ENCODE results near the gene ATG13.

ATG13 gene

DNA sequence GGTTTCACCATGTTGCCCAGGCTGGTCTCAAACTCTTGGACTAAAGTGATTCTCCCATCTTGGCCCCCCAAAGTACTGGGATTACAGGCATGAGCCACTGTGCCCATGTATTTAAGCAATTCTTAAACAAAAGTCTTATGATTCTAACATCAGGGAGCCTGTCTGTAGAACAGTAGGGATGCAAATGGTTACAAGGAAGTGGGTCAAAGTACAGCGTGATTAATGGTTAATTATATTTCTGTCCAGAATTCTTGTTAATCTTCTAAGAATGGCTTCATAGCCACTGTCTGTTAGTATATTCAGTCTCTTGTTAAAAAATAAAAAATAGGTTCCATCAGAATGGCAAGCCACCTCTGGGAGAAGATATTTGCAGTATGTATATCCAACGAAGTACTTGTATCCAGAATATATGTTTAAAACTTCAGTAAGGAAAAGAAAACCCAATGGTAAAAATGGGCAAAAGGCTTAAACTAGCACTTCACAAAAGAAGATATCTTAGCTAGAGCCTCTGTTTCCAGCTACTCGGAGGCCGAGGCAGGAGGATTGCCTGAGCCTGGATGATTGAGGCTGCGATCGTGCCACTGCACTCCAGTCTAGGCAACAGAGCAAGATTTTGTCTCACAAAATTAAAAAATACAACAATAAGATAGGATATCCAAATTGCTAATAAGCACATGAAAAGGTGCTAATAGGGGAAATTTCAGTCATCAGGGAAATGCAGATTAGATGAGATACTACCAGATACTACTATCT lies 22.9 kb downstream of the ATG13 start:
- CTCF ChIA-PET: interaction anchor here (0.6 kb wide), 1 partner anchor 19 kb away, joined by 3 read pairs; no protein-coding TSS in a partner anchor
- POLR2A ChIA-PET (ENCODE audit: low non-redundant PET): no interaction called here
- TF ChIP-seq, protein P1, sequence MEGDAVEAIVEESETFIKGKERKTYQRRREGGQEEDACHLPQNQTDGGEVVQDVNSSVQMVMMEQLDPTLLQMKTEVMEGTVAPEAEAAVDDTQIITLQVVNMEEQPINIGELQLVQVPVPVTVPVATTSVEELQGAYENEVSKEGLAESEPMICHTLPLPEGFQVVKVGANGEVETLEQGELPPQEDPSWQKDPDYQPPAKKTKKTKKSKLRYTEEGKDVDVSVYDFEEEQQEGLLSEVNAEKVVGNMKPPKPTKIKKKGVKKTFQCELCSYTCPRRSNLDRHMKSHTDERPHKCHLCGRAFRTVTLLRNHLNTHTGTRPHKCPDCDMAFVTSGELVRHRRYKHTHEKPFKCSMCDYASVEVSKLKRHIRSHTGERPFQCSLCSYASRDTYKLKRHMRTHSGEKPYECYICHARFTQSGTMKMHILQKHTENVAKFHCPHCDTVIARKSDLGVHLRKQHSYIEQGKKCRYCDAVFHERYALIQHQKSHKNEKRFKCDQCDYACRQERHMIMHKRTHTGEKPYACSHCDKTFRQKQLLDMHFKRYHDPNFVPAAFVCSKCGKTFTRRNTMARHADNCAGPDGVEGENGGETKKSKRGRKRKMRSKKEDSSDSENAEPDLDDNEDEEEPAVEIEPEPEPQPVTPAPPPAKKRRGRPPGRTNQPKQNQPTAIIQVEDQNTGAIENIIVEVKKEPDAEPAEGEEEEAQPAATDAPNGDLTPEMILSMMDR (conservative IDR thresholded peaks at IDR 0.05; ENCODE audit: low read depth): no peak
- DNase-seq (ENCODE audit: low spot score): no peak
- no peak overlapping the region for H3K27ac ChIP-seq

DNA sequence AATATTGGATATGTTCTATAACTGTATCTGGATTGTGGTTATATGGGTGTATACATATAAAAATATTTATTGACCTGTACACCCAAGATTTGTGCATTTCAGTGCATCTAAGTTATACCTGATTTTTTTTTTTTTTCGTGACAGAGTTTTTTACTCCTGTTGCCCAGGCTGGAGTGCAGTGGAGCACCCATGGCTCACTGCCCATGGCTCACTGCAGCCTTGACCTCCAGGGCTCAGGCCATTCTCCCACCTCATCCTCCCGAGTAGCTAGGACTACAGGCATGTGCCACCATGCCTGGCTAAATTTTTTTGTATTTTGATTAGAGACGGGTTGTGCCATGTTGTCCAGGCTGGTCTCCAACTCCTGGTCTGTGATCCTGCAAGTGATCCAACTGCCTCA lies 24.3 kb downstream of the ATG13 start:
- TF ChIP-seq, protein P1 (conservative IDR thresholded peaks at IDR 0.05; ENCODE audit: low read depth): no peak
- CTCF ChIA-PET: no interaction called here
- POLR2A ChIA-PET (ENCODE audit: low non-redundant PET): interaction anchor here (0.5 kb wide), 1 partner anchor 60 kb away, joined by 4 read pairs; no protein-coding TSS in a partner anchor
- H3K27ac ChIP-seq: no peak overlapping the region
- DNase-seq (ENCODE audit: low spot score): no peak

DNA sequence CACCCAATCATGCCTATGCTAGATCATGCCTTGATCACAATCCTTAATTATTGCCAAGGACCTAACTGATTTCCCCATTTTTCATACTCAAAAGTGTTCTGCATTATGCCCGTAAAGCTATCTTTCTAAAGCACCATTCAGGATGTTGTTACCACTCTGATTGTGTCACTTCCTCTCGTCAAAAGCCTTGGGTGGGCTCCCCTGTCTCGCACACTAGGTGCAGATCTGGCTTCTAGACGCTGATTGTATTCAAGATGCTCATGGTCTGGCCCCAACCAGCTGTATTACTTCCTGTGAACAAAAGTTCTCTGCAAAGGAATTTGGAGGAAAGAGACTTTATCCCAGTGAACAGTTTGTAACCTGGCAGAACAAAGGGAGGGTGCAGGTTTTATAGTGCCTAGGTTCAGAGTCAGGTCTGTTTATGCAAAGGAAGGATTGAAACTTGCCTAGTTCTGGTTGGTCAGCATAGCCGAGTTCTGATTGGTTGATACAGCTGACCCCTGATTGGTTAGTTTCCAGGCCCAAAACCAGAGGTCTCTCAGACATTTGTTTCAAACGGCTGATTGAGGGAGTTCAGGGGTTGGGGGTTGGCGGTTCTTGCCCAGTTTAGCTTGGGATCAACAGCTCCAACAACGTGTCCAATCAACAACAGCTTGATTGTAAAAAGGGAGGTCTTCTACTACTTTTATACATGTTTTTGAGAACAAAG lies 25.4 kb downstream of the ATG13 start:
- no peak overlapping the region for H3K27ac ChIP-seq
- ChIA-PET CTCF (no interaction called here), POLR2A (ENCODE audit: low non-redundant PET) (interaction anchor here (0.6 kb wide), 1 partner anchor 33 kb away, joined by 3 read pairs; no protein-coding TSS in a partner anchor)
- TF ChIP-seq, protein P1 (conservative IDR thresholded peaks at IDR 0.05; ENCODE audit: low read depth): no peak
- peak; percentile 17 for DNase-seq (ENCODE audit: low spot score)

DNA sequence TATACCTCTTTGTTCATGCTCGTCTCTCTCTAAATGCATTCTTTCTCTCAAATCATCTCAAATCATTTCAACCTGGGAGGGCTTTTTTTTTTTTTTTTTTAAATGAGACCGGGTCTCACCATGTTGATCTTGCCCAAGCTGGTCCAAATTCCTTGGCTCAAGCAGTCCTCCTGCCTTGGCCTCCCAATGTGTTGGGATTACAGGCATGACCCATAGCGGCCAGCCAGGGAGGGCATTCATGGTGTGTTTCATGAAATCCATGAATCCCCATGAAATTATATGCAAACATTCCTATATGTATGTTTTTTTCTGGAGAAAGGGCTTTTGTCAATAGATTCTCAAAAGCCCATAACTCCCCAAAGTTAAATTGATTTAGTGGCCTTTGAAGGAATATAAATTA lies 26.2 kb downstream of the ATG13 start:
- CTCF ChIA-PET: interaction anchor here (0.7 kb wide), 2 partner anchors 31 to 1085 kb away, joined by 3 to 6 read pairs; no protein-coding TSS in a partner anchor
- POLR2A ChIA-PET (ENCODE audit: low non-redundant PET): no interaction called here
- TF ChIP-seq, protein P1 (conservative IDR thresholded peaks at IDR 0.05; ENCODE audit: low read depth): no peak
- no peak overlapping the region for H3K27ac ChIP-seq
- DNase-seq (ENCODE audit: low spot score): no peak

DNA sequence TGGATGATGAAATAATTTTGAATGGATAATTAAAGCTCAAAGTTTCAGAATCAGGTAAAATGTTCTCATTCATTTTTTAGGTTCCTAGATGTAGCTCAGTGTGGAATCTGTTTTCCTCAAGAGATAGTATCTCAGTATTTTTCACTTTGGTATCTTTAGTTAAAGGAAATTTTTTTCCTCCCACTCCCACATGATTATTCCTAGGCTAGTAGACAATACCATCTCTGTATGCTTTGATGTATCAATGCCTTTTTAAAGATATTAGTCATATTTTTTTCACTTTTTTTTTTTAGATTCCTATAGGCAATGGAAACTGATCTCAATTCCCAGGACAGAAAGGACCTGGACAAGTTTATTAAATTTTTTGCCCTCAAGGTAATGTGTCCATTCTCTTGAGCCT lies 26.6 kb downstream of the ATG13 start:
- H3K27ac ChIP-seq: no peak overlapping the region
- ChIA-PET CTCF (interaction anchor here (0.6 to 0.7 kb wide), 4 partner anchors 31 to 1084 kb away, joined by 3 to 6 read pairs (median 3); no protein-coding TSS in a partner anchor), POLR2A (ENCODE audit: low non-redundant PET) (no interaction called here)
- no peak for DNase-seq (ENCODE audit: low spot score)
- TF ChIP-seq, protein P1 (conservative IDR thresholded peaks at IDR 0.05; ENCODE audit: low read depth): no peak

DNA sequence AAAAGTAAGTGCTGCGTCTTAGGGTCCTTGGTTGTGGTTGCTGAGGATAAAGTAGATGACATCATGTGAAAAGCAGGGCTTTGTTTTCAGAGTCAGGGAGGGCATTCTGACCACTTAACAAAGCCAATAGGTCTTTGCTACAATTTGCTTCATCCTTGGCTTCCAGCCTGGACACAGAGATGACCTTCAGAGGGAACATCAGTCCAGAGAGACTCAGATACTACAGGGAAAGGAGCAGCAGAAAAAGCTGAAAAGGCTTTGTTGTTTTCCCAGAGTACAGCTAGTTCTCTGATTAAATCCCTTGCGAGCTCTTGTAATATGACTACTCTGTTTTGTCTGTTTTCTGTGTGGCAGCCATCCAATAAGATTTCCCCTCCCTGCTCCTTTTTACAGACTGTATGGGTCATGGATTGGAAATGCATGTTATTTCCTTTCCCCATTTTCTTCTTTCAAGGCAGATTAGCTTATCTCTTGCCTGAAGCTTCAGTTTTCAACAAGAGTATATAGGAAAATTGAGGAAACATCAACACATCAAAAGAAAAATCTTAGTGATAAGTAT lies 31.9 kb downstream of the ATG13 start:
- TF ChIP-seq, protein P1 (conservative IDR thresholded peaks at IDR 0.05; ENCODE audit: low read depth): no peak
- H3K27ac ChIP-seq: no peak overlapping the region
- ChIA-PET POLR2A (ENCODE audit: low non-redundant PET) (no interaction called here), CTCF (no interaction called here)
- DNase-seq (ENCODE audit: low spot score): peak; percentile 79

Data from RWPE1 (cell line).